GM12801 (cell line): ENCODE data around the gene AACS.

ENCODE experiments used
- CTCF ChIP-seq: IDR thresholded peaks from one replicate; pipeline ENCODE4 v1.5.1; 2011; ENCODE audit warnings: control low read depth; ENCODE audit not compliant: insufficient read length; ENCODE audit errors: extremely low read depth

Gene AACS

DNA sequence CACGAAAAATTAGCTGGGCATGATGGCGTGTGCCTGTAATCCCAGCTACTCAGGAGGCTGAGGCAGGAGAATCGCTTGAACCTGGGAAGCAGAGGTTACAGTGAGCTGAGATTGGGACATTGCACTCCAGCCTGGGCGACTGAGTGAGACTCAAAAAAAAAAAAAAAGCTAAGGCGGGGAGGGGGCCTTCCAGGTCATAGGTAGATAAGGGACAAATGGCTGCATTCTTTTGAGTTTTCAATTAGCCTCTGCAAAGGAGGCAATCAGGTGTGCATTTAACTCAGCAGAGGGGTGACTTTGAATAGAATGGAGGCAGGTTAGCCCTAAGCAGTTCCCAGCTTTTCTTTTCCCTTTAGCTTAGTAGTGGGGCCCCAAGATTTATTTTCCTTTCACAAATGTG, 743 bp upstream of the AACS start:
- TF ChIP-seq CTCF = no peak

DNA sequence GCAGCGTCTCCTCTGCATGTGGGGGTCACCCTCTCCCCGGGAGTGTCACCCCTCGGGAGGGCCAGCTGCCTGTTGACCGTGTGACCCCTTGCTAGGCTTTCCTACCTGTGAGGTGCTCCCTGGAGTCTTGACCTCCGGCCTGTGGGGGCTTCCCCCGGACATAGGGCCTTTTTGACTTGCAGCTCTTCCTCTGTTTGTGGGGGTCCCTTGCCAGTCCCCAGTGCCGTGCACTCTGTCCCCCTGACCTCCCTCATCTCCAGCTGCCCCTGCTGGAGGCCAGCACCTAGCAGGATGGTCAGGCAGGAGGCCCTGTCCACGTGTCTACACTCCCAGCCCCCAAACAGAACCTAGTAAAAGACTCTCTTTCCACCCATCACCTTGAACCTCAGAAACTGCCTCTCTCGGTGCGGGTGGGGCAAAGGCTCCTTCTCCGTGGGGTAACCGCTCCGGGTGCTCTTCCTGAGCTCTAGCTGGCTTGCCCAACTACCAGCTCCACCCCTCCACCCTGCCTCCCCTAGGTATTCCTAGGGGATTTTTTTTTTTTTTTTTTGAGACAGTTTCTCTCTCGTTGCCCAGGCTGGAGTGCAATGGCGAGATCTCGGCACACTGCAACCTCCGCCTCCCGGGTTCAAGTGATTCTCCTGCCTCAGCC, 810 bp downstream of the AACS start:
- no peak for TF ChIP-seq CTCF

DNA sequence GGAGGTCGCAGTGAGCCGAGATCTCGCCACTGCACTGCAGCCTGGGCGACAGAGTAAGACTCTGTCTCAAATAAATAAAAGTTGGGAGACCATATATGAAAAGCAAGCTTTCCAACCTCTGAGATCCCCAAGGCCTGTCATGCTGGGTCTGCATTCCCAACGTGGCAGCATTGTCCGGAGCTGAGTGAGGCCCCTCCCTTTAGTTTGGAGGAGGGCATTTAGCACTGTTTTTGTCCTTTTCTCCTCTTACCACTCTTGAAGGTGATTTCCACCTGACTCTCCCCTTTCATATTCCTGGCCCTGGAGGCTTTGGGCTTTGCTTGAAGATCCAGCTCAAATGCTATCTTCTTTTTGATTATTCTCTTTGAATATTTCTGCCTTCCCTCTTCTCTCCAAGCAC, 3.2 kb downstream of the AACS start:
- TF ChIP-seq CTCF = no peak

- TF ChIP-seq CTCF = no peak
These were observed 4.4 kb downstream of the AACS start for GRCh38 chr12:125069616-125070015.

GRCh38 chr12:125070112-125070511, 4.9 kb downstream of the AACS start:
- TF ChIP-seq CTCF = no peak

DNA sequence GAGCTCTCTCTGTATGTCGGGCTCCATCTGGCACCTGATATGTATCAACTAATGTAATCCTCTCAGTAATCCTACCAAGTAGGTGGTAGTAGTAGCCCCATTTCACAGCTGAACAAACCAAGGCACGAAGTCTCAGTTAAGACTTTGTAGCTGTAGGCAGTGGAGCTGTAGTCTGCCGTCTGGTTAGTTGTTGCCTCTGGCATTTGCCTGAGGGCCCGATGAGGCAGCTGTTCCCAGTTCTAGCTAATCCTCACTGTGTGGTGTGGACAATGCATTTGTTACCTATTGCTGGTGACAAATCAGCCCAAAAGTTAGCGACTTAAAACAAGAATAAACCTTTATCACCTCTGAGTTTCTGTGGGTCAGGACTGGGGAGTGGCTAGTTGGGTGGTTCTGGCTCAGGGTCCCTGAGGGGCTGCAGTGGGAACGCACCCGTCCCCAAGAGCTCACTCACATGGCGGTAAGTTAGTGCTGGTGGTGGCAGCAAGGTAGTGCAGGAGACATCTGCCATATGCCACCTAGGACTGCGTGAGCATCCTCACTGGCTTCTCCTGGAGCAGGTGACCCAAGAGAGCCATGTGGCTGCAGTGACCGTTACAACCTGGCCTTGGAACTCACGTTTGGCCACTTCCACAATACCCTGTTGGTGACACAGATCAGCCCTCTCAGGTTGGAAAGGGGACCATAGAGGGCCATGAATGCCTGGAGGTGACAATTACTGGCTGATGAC, 5.6 kb downstream of the AACS start:
- TF ChIP-seq CTCF = no peak

- TF ChIP-seq CTCF = no peak
These were observed 6.2 kb downstream of the AACS start for GRCh38 chr12:125071456-125071855.
